Left lung (tissue), 10 donors: ENCODE results near the gene ACTN3. TPM values are rescaled to one million over a fixed set of nuclear protein-coding genes. Genes with fewer than 3 reads are reported as not detected.

Source experiments
- ATAC-seq: fragments of 200-7000 bp; cut with Tn5 transposase; one replicate; pipeline ENCODE4 v1.9.1; 2020; ENCODE audit warnings: moderate library complexity
- DNase-seq, 4 donors: peaks; one replicate each; pipeline ENCODE4 v3.0.0-alpha.2; 2013 to 2020
- H3K27ac ChIP-seq, 2 donors: fragments of 200-600 bp; sonication (generic) in 1 of 2; one replicate each; pipeline versions ENCODE4 v1.5.0 to v1.8.0; 2020 to 2021
- H3K27me3 ChIP-seq, 2 donors: fragments of 200-600 bp; sonication (generic) in 1 of 2; one replicate each; pipeline versions ENCODE4 v1.5.0 to v1.8.0; 2020 to 2021
- H3K36me3 ChIP-seq, 2 donors: fragments of 200-600 bp; sonication (generic) in 1 of 2; one replicate each; pipeline versions ENCODE4 v1.5.0 to v1.8.0; 2020 to 2021
- H3K4me1 ChIP-seq, 2 donors: fragments of 200-600 bp; one replicate each; pipeline ENCODE4 v1.8.0; 2021
- H3K4me3 ChIP-seq, 2 donors: fragments of 200-600 bp; sonication (generic) in 1 of 2; one replicate each; pipeline versions ENCODE4 v1.5.0 to v1.8.0; 2020 to 2021; ENCODE audit warnings: mild to moderate bottlenecking in 1 of 2
- H3K9me3 ChIP-seq, 2 donors: fragments of 200-600 bp; sonication (generic) in 1 of 2; one replicate each; pipeline versions ENCODE4 v1.5.0 to v1.8.0; 2020 to 2021
- intact Hi-C, 2 donors: fragments of 100-400 bp; cut with DNase I; formaldehyde crosslinking; loops; one replicate each; pipeline versions ENCODE4 v1.11.2 to v1.14.2; 2022
- polyA plus RNA-seq, 6 donors: library from polyadenylated mRNA; unstranded; fragments of 120-200 nt; gene quantifications; one replicate each; pipeline ENCODE4 v1.2.1, GENCODE V29; 2013; ENCODE audit not compliant: insufficient read length in 6 of 6
- total RNA-seq, 2 donors: library from RNA; stranded (reverse); fragmentation: NEBNext Ultra II Directional; extraction: Animal tissue kit (Norgen Biotek cat#: 25700); gene quantifications; one replicate each; pipeline ENCODE4 v1.2.1, GENCODE V29; 2021
- TF ChIP-seq, protein P1 (sequence below), 2 donors: fragments of 200-600 bp; sonication (generic) in 1 of 2; IDR thresholded peaks; one replicate each; pipeline versions ENCODE4 v1.5.0 to v1.8.0; 2021; ENCODE audit warnings: antibody characterized with exemption in 2 of 2
- donor health status: DM: no; HTN: yes; CAD: no.
- donor health status: DM: no; HTN: no; CAD: no.

ACTN3 gene
- total and polyA plus RNA-seq, 8 donors, result 0.06 to 0.16 TPM; not detected in 6

DNA sequence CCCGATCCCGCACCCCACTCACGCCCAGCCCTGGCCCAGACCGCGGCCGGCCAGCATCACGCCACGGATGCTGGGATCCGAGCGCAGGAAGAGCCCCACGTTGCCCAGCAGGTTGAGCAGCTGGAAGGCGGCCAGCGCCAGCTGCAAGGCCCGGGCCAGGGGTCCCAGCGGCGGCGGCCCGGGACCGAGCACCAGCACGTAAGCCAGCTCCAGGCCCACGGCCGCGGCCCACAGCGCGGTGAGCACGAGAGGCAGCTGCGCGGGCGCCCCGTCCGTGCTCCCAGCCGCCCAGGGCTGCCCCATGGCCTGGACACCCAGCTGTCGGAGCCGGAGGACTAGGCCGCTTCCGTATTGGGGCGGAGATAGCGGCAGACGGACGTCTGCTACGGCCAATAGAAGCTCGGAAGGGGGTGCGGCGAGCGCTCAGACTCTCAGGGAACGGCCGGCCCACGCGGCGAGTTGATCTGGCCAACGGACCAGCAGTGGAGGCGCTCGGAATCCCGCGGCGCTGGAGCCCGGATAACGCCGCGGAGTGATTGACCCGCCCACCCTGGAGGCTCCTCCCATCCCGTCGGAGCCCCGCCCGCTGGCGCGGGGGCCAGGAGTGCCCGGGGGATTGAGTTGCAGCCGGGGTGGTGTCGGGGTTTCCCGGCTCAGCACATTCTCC, 869 bp upstream of the ACTN3 start, which contains the start of gene ZDHHC24:
ZDHHC24 (minus strand) TSS at position 348 of the 667 bp plus-strand sequence; CDS start at position 303, 45 bp downstream.
- Histone ChIP-seq H3K27me3 (peaks cover 0 to 7% of the 10 kb centered on the region in 2 donors), H3K4me3 (peak within 1 kb of the TSS; percentile 67 to 81), H3K9me3 (no peaks in the 10 kb centered on the region), H3K36me3 (peaks cover 0 to 23% of the 10 kb centered on the region in 2 donors), H3K4me1 (peaks cover 11 to 44% of the 10 kb centered on the region in 2 donors), H3K27ac (peak within 1 kb of the TSS; percentile 37 to 79)
- TF ChIP-seq, protein P1, sequence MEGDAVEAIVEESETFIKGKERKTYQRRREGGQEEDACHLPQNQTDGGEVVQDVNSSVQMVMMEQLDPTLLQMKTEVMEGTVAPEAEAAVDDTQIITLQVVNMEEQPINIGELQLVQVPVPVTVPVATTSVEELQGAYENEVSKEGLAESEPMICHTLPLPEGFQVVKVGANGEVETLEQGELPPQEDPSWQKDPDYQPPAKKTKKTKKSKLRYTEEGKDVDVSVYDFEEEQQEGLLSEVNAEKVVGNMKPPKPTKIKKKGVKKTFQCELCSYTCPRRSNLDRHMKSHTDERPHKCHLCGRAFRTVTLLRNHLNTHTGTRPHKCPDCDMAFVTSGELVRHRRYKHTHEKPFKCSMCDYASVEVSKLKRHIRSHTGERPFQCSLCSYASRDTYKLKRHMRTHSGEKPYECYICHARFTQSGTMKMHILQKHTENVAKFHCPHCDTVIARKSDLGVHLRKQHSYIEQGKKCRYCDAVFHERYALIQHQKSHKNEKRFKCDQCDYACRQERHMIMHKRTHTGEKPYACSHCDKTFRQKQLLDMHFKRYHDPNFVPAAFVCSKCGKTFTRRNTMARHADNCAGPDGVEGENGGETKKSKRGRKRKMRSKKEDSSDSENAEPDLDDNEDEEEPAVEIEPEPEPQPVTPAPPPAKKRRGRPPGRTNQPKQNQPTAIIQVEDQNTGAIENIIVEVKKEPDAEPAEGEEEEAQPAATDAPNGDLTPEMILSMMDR (IDR thresholded peaks at IDR 0.05), result no peak
- peak; percentile 98 for ATAC-seq
- intact Hi-C loops, result no loop called here
- peak; percentile 81 to 100 (median 96) for DNase-seq

DNA sequence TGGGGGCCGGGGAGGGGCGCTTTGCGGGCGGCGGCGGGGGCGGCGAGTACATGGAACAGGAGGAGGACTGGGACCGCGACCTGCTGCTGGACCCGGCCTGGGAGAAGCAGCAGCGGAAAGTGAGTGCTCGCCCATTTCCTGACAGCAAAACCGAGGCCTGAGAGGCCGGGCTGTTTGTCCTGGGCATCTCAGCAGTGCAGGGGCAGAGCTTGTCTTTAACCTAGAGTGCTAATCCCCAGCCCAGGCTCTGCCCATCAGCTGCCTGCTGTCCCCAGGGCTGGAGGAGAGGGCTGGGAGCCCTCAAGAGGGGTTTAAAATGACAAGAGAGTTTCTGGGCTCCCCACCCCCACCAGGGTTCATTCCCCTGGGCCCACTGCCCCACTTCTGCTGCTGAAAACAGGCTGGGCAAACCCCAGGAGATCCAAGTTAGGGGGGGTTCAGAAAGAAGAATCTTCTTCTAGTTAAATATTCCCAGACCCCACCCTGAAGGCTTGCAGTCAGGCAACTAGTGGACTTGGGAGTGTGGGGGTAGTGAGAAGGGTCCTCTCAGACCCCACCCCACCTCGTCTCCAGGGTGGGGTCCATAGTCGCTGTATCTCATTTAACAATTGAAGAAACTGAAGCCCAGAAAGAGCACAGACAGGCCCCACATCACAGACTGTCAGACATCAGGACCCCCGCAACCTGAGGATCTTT, 411 bp downstream of the ACTN3 start:
- TF ChIP-seq, protein P1 (IDR thresholded peaks at IDR 0.05), result no peak
- Histone ChIP-seq H3K36me3 (peaks cover 0 to 11% of the 10 kb centered on the region in 2 donors), H3K9me3 (no peaks in the 10 kb centered on the region), H3K4me3 (peak overlapping the region in 1 of 2 donors; percentile 67), H3K27me3 (peaks cover 0 to 7% of the 10 kb centered on the region in 2 donors), H3K27ac (no peak overlapping the region), H3K4me1 (peaks cover 11 to 44% of the 10 kb centered on the region in 2 donors)
- DNase-seq (peak in 1 of 4 donors; percentile 76), ATAC-seq (no peak)
- intact Hi-C loops, result no loop called here

DNA sequence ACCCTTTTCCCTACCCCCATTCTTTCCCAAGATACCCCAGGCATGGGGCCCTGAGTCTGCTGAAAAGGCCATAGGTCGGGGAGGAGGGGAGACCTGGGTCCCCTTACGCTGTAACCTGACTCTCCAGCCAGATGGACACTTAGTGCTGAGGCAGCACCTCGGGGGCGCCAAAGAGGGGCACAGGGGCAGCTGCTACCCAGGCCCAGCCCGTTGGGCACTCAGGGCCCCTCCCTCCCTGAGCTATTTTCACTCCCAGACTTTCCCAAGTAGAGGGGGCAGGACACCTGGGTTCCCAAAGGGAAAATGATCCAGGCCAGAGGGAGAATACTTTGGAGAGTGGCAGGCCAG, 933 bp downstream of the ACTN3 start:
- peaks cover 0 to 7% of the 10 kb centered on the region in 2 donors for H3K27me3 ChIP-seq
- ATAC-seq (no peak), DNase-seq (peak in 1 of 4 donors; percentile 53)
- H3K4me3 ChIP-seq, result no peak overlapping the region
- intact Hi-C loops, result no loop called here
- no peak overlapping the region for H3K27ac ChIP-seq
- TF ChIP-seq, protein P1 (IDR thresholded peaks at IDR 0.05), result no peak
- H3K36me3 ChIP-seq, result peaks cover 0 to 6% of the 10 kb centered on the region in 2 donors
- peaks cover 11 to 40% of the 10 kb centered on the region in 2 donors for H3K4me1 ChIP-seq
- H3K9me3 ChIP-seq, result no peaks in the 10 kb centered on the region

DNA sequence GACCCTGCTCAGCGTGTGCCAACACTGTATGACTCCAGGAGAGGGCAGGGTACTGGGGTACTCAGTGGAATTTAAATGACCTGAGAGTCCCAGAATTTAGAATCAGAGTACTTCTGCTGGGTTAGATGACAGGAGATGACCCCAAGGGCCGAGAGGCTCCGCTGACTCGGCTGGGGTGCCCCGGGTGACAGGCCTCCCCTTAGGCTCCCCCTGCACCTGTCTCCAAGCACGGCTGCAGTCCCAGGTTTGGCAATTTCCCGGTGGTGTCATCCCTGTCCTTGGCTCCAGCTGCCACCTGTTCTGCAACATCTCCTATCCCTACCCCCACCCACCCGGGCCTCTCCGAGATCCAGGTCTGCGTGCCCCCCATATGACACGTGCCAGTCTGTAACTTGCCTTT, 1.3 kb downstream of the ACTN3 start:
- H3K27me3 ChIP-seq, result peaks cover 0 to 7% of the 10 kb centered on the region in 2 donors
- peaks cover 0 to 2% of the 10 kb centered on the region in 2 donors for H3K36me3 ChIP-seq
- DNase-seq (no peak), ATAC-seq (no peak)
- no peak overlapping the region for H3K27ac ChIP-seq
- no peaks in the 10 kb centered on the region for H3K9me3 ChIP-seq
- TF ChIP-seq, protein P1 (IDR thresholded peaks at IDR 0.05), result no peak
- H3K4me3 ChIP-seq, result no peak overlapping the region
- H3K4me1 ChIP-seq, result peaks cover 11 to 36% of the 10 kb centered on the region in 2 donors
- intact Hi-C loops, result no loop called here
